CD4-positive, alpha-beta T cell treated with Interleukin-4 for 4 hours (primary cell): ENCODE measurements around the gene TMEM150B.

ENCODE experiments used
- DNase-seq: peaks from one replicate; pipeline ENCODE4 v3.0.0-alpha.2; 2020

TMEM150B gene

DNA sequence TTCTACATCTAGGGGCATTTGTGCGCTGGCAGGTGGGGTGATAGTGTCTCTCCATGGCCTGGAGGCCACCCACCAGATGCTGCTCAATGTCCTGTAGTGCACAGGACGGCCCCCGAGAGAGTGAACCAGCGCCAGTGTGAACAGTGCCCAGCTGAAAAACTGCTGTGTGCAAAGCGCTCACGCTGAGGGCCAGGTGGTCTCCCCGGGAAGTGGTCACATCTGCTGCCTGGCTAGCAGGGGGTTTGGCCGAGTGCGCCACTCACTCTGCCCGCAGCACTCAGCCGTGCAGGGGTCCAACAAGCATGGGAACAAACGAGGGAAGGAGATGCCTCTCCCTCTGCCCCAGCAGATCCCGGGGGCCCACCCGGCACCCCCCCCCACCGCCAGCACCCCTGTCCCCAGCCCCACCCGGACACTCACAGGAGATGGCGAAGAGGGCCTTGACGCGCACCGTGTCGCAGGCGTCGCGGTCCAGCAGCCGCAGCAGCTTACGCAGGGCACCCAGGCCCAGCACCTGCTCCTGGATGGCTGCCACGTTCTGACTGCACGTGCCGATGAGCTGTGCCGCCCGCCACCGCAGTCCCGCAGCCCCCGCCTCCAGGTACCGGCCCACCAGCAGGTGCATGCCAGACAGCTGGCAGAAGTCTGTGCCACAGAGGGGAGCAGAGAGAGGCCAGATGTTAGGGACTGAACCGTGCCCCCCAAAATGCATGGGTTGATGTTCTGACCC lies 51.0 kb downstream of the TMEM150B start:
- DNase-seq: no peak

DNA sequence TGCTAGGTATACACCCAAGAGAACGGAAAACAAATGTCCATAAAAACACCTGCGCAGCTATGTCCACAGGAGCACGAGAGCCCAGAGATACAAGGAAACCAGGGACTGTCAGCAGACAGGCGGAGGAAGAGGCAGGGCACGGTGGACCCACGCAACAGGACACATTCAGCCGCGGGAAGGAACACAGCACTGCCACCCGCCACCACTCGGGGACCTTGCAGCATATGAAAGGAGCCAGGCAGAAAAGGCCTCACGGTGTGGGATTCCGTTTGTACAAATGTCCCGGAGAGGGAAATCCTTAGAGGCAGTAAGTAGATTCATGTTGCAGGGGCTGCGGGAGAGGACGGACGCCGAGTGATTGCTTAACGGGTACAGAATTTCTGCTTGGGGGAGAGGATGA lies 53.0 kb downstream of the TMEM150B start:
- no peak for DNase-seq

DNA sequence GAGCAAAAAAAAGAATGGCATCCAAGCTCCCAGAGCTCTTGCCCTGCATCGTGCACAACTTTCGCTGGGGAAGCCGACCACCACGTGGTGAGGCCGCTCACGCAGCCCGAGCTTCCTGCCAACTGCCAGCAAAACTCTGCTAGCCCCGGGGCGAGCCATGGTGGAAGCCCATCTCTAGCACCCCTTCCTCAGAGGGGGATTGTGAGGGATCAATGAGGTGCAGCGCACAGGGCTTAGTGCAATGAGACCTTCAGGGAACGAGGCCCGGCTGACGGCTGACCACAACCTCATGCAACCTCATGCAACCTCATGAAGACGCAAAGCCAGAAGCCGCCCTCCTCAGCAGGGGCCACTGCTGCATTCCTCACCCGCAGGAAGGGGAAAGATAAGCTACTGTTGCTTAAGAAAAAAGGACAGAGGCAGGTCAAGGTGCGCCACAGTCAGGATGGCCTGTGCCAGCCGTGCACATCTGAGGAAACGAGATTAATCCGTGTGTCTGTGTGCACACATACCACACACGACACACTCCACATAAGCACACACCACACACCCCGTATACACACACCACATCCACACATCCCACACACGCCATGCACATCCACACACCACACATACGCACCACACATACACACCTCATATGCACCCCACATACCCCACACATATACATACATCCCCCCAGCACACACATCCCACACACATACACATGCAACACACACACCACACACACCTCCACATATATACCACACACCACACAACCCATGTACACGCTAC lies 54.8 kb downstream of the TMEM150B start:
- DNase-seq: no peak

DNA sequence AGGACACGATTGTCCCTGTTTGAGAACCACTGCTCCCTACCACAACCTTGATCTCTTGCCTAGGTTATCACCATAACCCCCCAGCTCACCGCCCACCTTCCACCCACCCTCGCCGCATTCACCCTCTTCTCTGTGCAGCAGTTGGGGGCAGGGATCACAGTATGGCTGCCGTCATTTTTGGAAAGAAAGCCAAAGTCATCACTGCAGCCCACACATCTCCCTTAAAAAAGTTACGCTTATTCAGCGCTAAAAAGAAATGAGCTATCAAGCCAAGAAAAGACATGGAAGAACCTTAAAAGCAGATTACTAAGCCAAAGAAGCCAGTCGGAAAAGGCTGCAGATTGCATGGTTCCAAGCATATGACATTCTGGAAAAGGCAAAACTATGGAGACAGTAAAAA lies 55.8 kb downstream of the TMEM150B start:
- no peak for DNase-seq

DNA sequence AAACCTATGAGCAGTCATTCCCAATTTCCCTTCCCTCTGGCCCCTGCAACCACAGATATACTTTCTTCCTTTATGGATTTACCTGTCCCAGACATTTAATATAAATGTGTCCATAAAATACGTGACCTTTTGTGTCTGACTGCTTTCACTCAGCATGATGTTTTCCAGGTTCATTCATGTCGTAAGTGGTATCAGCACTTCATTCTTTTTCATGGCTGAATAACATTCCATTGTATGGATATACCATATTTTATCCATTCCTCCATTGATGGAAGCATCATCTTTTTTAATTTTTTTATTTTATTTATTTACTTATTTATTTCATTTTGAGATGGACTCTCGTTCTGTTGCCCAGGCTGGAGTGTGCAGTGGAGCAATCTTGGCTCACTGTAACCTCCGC lies 58.3 kb downstream of the TMEM150B start:
- no peak for DNase-seq

DNA sequence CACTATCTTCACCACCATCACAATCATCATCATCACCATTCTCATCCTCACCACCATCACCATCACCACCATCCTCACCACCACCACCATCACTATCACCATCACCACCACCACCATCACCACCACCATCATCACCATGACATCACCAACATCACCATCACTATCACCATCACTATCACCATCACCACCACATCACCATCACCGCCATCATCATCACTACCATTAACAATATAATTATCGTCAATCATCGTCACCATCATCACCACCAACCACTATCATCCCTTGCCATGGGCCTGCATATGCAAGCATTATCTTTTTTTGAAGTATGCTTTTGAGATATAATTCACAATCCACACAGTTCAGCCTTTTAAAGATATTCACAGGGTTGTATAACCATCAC lies 58.7 kb downstream of the TMEM150B start:
- DNase-seq: no peak

DNA sequence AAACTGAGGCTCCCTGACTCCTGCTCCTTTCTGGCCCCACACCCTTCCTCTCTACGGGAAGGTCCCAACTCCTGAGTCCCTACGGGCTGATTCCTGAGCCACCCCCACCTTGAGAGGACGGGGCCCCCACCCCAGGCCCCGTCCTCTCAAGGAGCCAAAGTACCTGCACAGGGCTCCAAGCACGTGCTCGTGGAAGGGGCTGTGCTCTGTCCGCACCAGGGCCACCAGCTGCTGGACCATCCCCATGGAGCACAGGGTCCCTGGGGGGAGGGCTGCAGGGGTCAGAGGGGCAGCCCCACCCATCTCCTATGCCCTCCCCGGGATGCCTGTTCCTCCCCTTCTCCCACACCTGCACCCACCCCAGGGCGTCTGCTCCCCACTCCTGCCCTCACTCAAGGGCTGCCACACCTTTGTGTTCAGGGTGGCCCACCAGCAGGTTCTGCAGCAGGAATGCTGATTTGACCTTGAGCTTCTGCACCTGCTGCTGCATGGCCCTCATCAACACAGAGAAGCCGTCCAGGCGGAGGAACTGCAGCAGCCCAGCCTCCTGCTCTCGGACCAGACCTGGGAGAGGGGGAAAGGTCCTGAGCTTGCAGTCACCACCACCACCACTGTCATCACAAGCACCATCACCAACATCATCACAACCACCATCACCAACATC lies 59.3 kb downstream of the TMEM150B start:
- no peak for DNase-seq

DNA sequence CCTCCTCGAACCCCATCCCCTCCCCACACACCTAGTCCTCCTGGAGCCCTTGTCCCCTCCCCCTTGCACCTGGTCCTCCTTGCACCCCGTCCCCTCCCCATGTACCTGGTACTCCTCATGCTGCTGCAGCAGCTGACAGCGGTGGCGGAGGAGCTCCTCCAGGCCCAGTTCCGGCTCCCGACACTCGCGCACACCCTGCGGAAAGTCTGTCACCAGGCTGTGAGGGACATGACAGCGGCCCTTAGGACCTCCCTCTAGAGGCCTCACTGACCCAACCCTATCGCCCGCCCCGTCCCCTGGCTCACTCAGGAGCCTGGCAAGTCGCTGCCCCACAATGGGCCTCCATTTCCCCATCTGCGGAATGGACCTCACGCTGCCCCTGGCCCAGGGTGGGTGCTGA lies 60.0 kb downstream of the TMEM150B start:
- no peak for DNase-seq

DNA sequence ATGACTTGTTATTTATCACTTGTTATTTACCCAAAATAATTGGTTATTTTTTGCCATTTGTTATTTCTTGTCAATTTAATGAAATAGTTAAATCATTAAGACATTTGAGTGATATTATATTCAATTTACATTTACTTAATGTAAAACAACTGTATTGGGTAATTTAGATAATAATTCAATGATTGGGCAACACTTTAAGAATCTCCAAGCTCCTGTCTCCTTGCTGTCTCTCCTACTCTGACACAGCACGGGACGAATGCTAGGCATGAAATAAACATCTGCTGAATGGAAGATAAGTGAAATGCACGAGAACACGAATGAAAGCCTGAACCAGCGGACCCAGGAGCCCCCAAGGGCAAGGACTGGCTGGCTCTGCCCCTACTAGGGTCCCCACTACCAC lies 60.6 kb downstream of the TMEM150B start:
- no peak for DNase-seq
